Natural killer cell (primary cell): Measurements from ENCODE around the gene USP24. TPM values are rescaled to one million over a fixed set of nuclear protein-coding genes. Genes with fewer than 3 reads are reported as not detected.

Source experiments
- ATAC-seq, 3 donors: fragments of 150-1000 bp in 2 of 3; fragments of 200-7000 bp in 1 of 3; cut with Tn5 transposase; 1 replicate in 1 of 3; 2 replicates in 2 of 3; pipeline ENCODE4 v1.10.0; 2021; ENCODE audit warnings: mild to moderate bottlenecking in 2 of 3, moderate library complexity in 2 of 3
- DNase-seq, 2 donors: peaks; one replicate each; pipeline versions ENCODE4 v3.0.0 to v3.0.0-alpha.2; 2013 to 2021; ENCODE audit warnings: mixed read lengths in 1 of 2
- H3K27ac ChIP-seq: one replicate; pipeline ENCODE4 v1.5.1; 2013; ENCODE audit warnings: mild to moderate bottlenecking, low read length
- H3K27me3 ChIP-seq: one replicate; pipeline ENCODE4 v1.6.1; 2013; ENCODE audit warnings: low read length; ENCODE audit not compliant: control insufficient read depth, insufficient read depth
- H3K36me3 ChIP-seq: one replicate; pipeline ENCODE4 v1.6.1; 2013; ENCODE audit warnings: low read length; ENCODE audit not compliant: control insufficient read depth, insufficient read depth
- H3K4me1 ChIP-seq: one replicate; pipeline ENCODE4 v1.6.1; 2013; ENCODE audit warnings: low read length; ENCODE audit not compliant: control insufficient read depth, insufficient read depth
- H3K4me3 ChIP-seq: one replicate; pipeline ENCODE4 v1.5.1; 2013; ENCODE audit warnings: low read length
- H3K9me3 ChIP-seq: one replicate; pipeline ENCODE4 v1.6.1; 2013; ENCODE audit warnings: low read length; ENCODE audit not compliant: control insufficient read depth, insufficient read depth
- H3K27ac Mint-ChIP-seq, 2 donors: one replicate each; pipeline ENCODE4 v1.8.0; 2022; ENCODE audit warnings: mild to moderate bottlenecking in 2 of 2, mixed read lengths in 2 of 2, moderate library complexity in 1 of 2
- H3K27me3 Mint-ChIP-seq, 2 donors: one replicate each; pipeline ENCODE4 v1.8.0; 2022; ENCODE audit warnings: low read depth in 2 of 2, mixed read lengths in 2 of 2
- H3K36me3 Mint-ChIP-seq: one replicate; pipeline ENCODE4 v1.8.0; 2022; ENCODE audit warnings: mixed read lengths
- H3K4me1 Mint-ChIP-seq, 2 donors: one replicate each; pipeline ENCODE4 v1.8.0; 2022; ENCODE audit warnings: mixed read lengths in 2 of 2
- H3K4me3 Mint-ChIP-seq: one replicate; pipeline ENCODE4 v1.8.0; 2022; ENCODE audit warnings: mild to moderate bottlenecking, moderate library complexity, mixed read lengths
- H3K9me3 Mint-ChIP-seq, 2 donors: one replicate each; pipeline ENCODE4 v1.8.0; 2022; ENCODE audit warnings: mixed read lengths in 2 of 2
- WGBS: methylation state at CpG from one replicate; pipeline ENCODE4 v1.1.7; 2013; ENCODE audit warnings: missing lambda C conversion rate; ENCODE audit not compliant: insufficient coverage; 5-methylcytosine and 5-hydroxymethylcytosine counted together
- intact Hi-C: fragments of 100-400 bp; cut with micrococcal nuclease; formaldehyde crosslinking; loops from one replicate; pipeline ENCODE4 v1.14.2; 2022
- total RNA-seq, 4 donors: library from RNA; stranded (reverse); fragments of 120-200 nt in 1 of 4; gene quantifications; one replicate each; pipeline versions ENCODE4 v1.2.3 to v1.2.4, GENCODE V29; 2013 to 2022
- TF ChIP-seq, protein P1 (sequence below): fragments of 200-600 bp; IDR thresholded peaks from one replicate; pipeline ENCODE4 v1.8.0; 2022; ENCODE audit warnings: antibody characterized with exemption

Gene USP24
- total RNA-seq, 3 donors from 2014 or later (not counting 1 experiment from before 2014, with no cell fraction given): 155 TPM

GRCh38 chr1:55197099-55197498, 18.1 kb downstream of the USP24 start:
- H3K9me3 ChIP-seq: no peaks in the 10 kb centered on the region
- H3K4me1 Mint-ChIP-seq: peaks cover 86 to 94% of the 10 kb centered on the region in 2 donors
- H3K36me3 ChIP-seq: peaks cover 9% of the 10 kb centered on the region
- intact Hi-C loops: no loop called here
- ATAC-seq (no peak), DNase-seq (no peak)
- TF ChIP-seq, protein P1, sequence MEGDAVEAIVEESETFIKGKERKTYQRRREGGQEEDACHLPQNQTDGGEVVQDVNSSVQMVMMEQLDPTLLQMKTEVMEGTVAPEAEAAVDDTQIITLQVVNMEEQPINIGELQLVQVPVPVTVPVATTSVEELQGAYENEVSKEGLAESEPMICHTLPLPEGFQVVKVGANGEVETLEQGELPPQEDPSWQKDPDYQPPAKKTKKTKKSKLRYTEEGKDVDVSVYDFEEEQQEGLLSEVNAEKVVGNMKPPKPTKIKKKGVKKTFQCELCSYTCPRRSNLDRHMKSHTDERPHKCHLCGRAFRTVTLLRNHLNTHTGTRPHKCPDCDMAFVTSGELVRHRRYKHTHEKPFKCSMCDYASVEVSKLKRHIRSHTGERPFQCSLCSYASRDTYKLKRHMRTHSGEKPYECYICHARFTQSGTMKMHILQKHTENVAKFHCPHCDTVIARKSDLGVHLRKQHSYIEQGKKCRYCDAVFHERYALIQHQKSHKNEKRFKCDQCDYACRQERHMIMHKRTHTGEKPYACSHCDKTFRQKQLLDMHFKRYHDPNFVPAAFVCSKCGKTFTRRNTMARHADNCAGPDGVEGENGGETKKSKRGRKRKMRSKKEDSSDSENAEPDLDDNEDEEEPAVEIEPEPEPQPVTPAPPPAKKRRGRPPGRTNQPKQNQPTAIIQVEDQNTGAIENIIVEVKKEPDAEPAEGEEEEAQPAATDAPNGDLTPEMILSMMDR: no peak
- H3K27ac Mint-ChIP-seq: peak overlapping the region; percentile 50 to 82
- no peak overlapping the region for H3K4me3 ChIP-seq
- 97% methylated on average over 1 of the region's 1 CpG for WGBS
- H3K4me3 Mint-ChIP-seq: no peak overlapping the region
- no peaks in the 10 kb centered on the region for H3K36me3 Mint-ChIP-seq
- no peak overlapping the region for H3K27ac ChIP-seq
- H3K27me3 ChIP-seq: no peaks in the 10 kb centered on the region
- peaks cover 7% of the 10 kb centered on the region for H3K4me1 ChIP-seq
- no peaks in the 10 kb centered on the region for H3K9me3 Mint-ChIP-seq
- no peaks in the 10 kb centered on the region for H3K27me3 Mint-ChIP-seq

DNA sequence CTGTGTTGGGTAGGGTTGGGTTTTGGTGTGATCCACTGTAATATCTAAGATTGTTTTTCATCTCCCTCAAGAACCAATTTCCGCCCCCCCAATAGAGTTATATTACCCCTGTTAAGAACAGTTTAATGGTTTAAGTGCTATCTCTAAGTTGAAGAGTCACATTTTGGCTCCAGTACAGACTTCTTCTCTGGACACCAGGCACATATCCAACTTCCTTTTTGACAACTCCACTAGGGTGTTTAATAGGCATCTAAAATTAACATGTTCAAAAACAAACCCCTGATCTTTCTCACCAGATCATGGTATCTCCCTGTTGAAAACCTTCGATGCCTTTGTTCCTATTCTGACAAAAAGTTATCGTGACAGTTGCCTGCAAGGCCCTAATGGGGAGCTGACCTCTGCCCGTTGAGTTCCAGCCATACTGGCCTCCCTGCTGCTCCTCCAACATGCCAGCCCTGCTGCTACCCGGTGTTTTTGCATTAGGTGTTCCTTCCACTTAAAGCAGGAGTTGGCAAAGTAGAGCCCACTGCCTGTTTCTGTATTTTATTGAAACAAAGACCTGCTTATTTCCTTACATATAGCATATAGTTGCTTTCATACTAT, 18.6 kb downstream of the USP24 start:
- Mint-ChIP-seq H3K9me3 (no peaks in the 10 kb centered on the region), H3K4me3 (no peak overlapping the region), H3K27me3 (no peaks in the 10 kb centered on the region), H3K4me1 (peaks cover 87 to 95% of the 10 kb centered on the region in 2 donors), H3K27ac (peak overlapping the region; percentile 50 to 82), H3K36me3 (no peaks in the 10 kb centered on the region)
- Histone ChIP-seq H3K27me3 (no peaks in the 10 kb centered on the region), H3K27ac (no peak overlapping the region), H3K36me3 (peaks cover 9% of the 10 kb centered on the region), H3K4me1 (peaks cover 7% of the 10 kb centered on the region), H3K9me3 (no peaks in the 10 kb centered on the region), H3K4me3 (no peak overlapping the region)
- ATAC-seq (no peak), DNase-seq (no peak)
- TF ChIP-seq, protein P1: no peak
- 85% methylated on average over 4 of the region's 5 CpGs for WGBS
- intact Hi-C loops: no loop called here

DNA sequence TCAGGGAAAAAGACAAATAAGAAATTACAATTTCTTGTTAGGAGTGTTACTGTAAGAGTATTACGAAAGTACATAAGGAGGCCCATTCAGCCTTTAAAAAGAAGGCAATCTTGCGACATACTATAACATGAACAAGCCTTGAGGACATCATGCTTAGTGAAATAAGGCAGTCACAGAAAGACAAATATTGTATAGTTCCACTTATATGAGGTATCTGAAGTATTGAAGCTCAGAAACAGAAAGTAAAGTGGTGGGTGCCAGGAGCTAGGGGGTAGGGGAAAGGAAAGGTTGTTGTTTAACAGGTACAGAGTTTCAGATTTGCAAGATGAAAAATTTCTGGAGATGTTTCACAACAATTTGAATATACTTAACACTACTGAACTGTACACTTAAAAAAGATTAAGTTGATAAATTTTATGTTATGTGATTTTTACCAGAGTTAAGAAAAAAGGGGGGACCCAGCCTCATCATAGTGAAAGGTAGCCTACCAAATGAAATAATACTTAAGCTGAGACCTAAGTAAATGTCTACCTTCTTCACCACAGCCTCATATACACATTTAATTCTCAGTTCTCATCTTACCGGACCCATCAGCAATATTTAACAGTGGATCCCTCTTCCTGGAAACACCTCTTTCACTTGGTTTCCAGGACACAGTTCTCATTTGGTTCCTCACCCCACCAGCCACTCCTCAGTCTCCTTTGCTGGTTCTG, 19.5 kb downstream of the USP24 start:
- Mint-ChIP-seq H3K9me3 (no peaks in the 10 kb centered on the region), H3K4me3 (no peak overlapping the region)
- intact Hi-C loops: no loop called here

More for the DNA sequence above, 19.5 kb downstream of the USP24 start:
- Mint-ChIP-seq H3K27me3 (no peaks in the 10 kb centered on the region), H3K27ac (peak overlapping the region; percentile 50 to 82), H3K36me3 (no peaks in the 10 kb centered on the region), H3K4me1 (peaks cover 84 to 90% of the 10 kb centered on the region in 2 donors)
- Histone ChIP-seq H3K4me3 (no peak overlapping the region), H3K9me3 (no peaks in the 10 kb centered on the region), H3K27me3 (no peaks in the 10 kb centered on the region), H3K4me1 (peaks cover 4% of the 10 kb centered on the region), H3K36me3 (peaks cover 9% of the 10 kb centered on the region), H3K27ac (no peak overlapping the region)
- no peak for DNase-seq
- peak in 2 of 3 donors; percentile 28 to 40 for ATAC-seq
- 85% methylated on average over 3 of the region's 3 CpGs for WGBS
- TF ChIP-seq, protein P1: no peak
